ENCODE data around the gene CMTM3. TPM values are rescaled to one million over a fixed set of nuclear protein-coding genes. Genes with fewer than 3 reads are reported as not detected.

Gene CMTM3
- total and polyA plus RNA-seq, 4 donors, result 1.6 to 12.2 (median 4.6) TPM

DNA sequence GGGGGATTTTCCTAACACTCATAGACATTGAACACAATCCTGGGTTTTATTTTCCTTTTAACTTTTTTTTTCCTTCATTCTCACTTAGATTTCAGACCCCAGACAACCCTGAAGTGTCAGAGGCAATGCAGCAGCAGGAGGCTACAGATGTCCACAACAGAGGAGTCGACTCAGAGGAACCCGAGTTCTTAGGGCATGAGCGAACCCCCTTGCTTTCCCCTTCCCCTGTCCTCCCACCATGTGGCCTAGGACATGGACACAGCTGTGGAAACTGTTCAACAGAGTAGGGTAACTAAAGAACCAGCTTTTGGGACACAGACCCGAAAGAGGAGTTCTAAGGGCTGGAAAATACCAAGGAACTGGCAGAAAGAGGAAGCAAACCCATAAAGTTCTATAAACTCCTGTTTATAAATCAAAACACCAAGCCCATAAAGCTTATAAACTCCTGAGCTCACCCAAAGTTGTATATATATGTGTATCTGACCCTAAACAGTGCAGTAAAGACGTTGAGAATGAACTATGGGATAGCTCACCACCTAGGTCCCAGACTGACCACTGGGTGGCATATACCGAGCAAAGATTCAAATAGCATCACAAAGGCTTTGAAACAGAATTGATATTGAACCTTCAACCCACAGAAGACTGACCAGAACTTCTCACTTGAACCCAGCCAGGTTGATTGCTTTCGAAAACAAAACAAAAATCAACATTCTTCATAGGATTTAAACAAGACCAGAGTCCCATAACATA is 58.1 kb downstream of the CMTM3 start:
- no peak for DNase-seq (ENCODE audit: low spot score)
- Histone ChIP-seq H3K4me1 (ENCODE audit: control insufficient read depth in 4 of 4, insufficient read depth in 4 of 4, low read length in 3 of 4) (peaks cover 0 to 14% (median 10%) of the 10 kb centered on the region in 4 donors), H3K27ac (ENCODE audit: low read depth in 1 of 2, low read length in 2 of 2) (no peak overlapping the region), H3K36me3 (ENCODE audit: control insufficient read depth in 4 of 4, insufficient read depth in 3 of 4, low read depth in 1 of 4, low read length in 3 of 4) (no peaks in the 10 kb centered on the region), H3K4me3 (ENCODE audit: low read depth in 1 of 3, low read length in 3 of 3) (no peak overlapping the region), H3K9me3 (ENCODE audit: control insufficient read depth in 4 of 4, low read length in 3 of 4) (no peaks in the 10 kb centered on the region), H3K9ac (ENCODE audit: low read depth in 1 of 2, low read length in 2 of 2) (no peak overlapping the region), H3K27me3 (ENCODE audit: control insufficient read depth in 4 of 4, insufficient read depth in 4 of 4, low read length in 3 of 4) (no peaks in the 10 kb centered on the region)
- TF ChIP-seq EGR1 (IDR thresholded peaks at IDR 0.05; ENCODE audit: low read depth in 2 of 2), result no peak
- TF ChIP-seq REST (IDR thresholded peaks at IDR 0.05), result no peak
- TF ChIP-seq, protein P1, sequence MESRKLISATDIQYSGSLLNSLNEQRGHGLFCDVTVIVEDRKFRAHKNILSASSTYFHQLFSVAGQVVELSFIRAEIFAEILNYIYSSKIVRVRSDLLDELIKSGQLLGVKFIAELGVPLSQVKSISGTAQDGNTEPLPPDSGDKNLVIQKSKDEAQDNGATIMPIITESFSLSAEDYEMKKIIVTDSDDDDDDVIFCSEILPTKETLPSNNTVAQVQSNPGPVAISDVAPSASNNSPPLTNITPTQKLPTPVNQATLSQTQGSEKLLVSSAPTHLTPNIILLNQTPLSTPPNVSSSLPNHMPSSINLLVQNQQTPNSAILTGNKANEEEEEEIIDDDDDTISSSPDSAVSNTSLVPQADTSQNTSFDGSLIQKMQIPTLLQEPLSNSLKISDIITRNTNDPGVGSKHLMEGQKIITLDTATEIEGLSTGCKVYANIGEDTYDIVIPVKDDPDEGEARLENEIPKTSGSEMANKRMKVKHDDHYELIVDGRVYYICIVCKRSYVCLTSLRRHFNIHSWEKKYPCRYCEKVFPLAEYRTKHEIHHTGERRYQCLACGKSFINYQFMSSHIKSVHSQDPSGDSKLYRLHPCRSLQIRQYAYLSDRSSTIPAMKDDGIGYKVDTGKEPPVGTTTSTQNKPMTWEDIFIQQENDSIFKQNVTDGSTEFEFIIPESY (IDR thresholded peaks at IDR 0.05), result no peak
- peak; percentile 78 to 82 for TF ChIP-seq RAD21 (IDR thresholded peaks at IDR 0.05)
- TF ChIP-seq YY1 (IDR thresholded peaks at IDR 0.05), result no peak
- TF ChIP-seq FOXA1 (IDR thresholded peaks at IDR 0.05), result no peak
- TF ChIP-seq NR2F2 (IDR thresholded peaks at IDR 0.05), result no peak
- no peak for TF ChIP-seq SP1 (IDR thresholded peaks at IDR 0.05)
- peak in 1 of 2 donors; percentile 30 for TF ChIP-seq HNF4A (conservative IDR thresholded peaks at IDR 0.05)
- TF ChIP-seq CTCF (IDR thresholded peaks at IDR 0.05; ENCODE audit: low read depth, low read length, missing input control), result peak; percentile 47
- WGBS, result 61% methylated on average over 7 of the region's 7 CpGs

Small RNA genes lying within 50 kb of the gene (small RNA-seq; reads per million reads assigned to genes)
- not detected for gene CKLF-CMTM1

Other genes starting within 250 kb of the CMTM3 start
- 10 to 100 TPM; 15.6 to 21.9 TPM for gene CDH5, start 238.0 kb upstream of the CMTM3 start, total RNA-seq
- gene CDH5, start 238.0 kb upstream of the CMTM3 start, polyA plus RNA-seq, result 10 to 100 TPM in 1 of 2 donors, 1 to 10 TPM in 1; 5.5 to 19.3 TPM
- gene BEAN1, start 177.4 kb upstream of the CMTM3 start, total RNA-seq, result under 1 TPM in 1 of 2 donors, not detected in 1; 0.25 TPM
- under 1 TPM; 0.22 to 0.99 TPM for gene BEAN1, start 177.4 kb upstream of the CMTM3 start, polyA plus RNA-seq
- gene TK2, start 54.6 kb upstream of the CMTM3 start, total RNA-seq, result 10 to 100 TPM; 10.5 to 31.9 TPM
- 10 to 100 TPM; 19.5 to 22.5 TPM for gene TK2, start 54.6 kb upstream of the CMTM3 start, polyA plus RNA-seq
- gene CKLF, start 52.1 kb upstream of the CMTM3 start, total RNA-seq, result 10 to 100 TPM in 1 of 2 donors, 1 to 10 TPM in 1; 9.5 to 36.1 TPM
- gene CKLF, start 52.1 kb upstream of the CMTM3 start, polyA plus RNA-seq, result 10 to 100 TPM; 19.3 to 23.6 TPM
- under 1 TPM; 0.33 to 0.84 TPM for gene CMTM1, start 38.3 kb upstream of the CMTM3 start, total RNA-seq
- gene CMTM1, start 38.3 kb upstream of the CMTM3 start, polyA plus RNA-seq, result under 1 TPM; 0.32 to 0.64 TPM
- gene CMTM2, start 25.2 kb upstream of the CMTM3 start, total RNA-seq, result 1 to 10 TPM in 1 of 2 donors, under 1 TPM in 1; 0.50 to 1.1 TPM
- gene CMTM2, start 25.2 kb upstream of the CMTM3 start, polyA plus RNA-seq, result under 1 TPM; 0.57 to 0.67 TPM
- gene CMTM4, start 92.0 kb downstream of the CMTM3 start, total RNA-seq, result 10 to 100 TPM in 1 of 2 donors, 1 to 10 TPM in 1; 8.1 to 19.7 TPM
- gene CMTM4, start 92.0 kb downstream of the CMTM3 start, polyA plus RNA-seq, result 1 to 10 TPM; 2.9 to 4.5 TPM
- 100 to 1,000 TPM in 1 of 2 donors, 10 to 100 TPM in 1; 31.7 to 106 TPM for gene DYNC1LI2, start 146.9 kb downstream of the CMTM3 start, total RNA-seq
- 10 to 100 TPM; 14.2 to 38.5 TPM for gene DYNC1LI2, start 146.9 kb downstream of the CMTM3 start, polyA plus RNA-seq
- under 1 TPM in 1 of 2 donors, not detected in 1; 0.08 TPM for gene TERB1, start 196.9 kb downstream of the CMTM3 start, total RNA-seq
- under 1 TPM in 1 of 2 donors, not detected in 1; 0.17 TPM for gene TERB1, start 196.9 kb downstream of the CMTM3 start, polyA plus RNA-seq
- gene NAE1, start 226.3 kb downstream of the CMTM3 start, total RNA-seq, result 10 to 100 TPM; 24.1 to 26.4 TPM
- 10 to 100 TPM; 12.3 to 23.8 TPM for gene NAE1, start 226.3 kb downstream of the CMTM3 start, polyA plus RNA-seq
- not detected for gene CA7, start 239.7 kb downstream of the CMTM3 start, total RNA-seq
- not detected for gene CA7, start 239.7 kb downstream of the CMTM3 start, polyA plus RNA-seq

All from liver (tissue), 10 donors.